ENCODE results near the gene ANK3. TPM values are rescaled to one million over a fixed set of nuclear protein-coding genes. Genes with fewer than 3 reads are reported as not detected.

ANK3 gene
- total RNA-seq, 1 experiment from 2014 or later = 6.7 TPM

DNA sequence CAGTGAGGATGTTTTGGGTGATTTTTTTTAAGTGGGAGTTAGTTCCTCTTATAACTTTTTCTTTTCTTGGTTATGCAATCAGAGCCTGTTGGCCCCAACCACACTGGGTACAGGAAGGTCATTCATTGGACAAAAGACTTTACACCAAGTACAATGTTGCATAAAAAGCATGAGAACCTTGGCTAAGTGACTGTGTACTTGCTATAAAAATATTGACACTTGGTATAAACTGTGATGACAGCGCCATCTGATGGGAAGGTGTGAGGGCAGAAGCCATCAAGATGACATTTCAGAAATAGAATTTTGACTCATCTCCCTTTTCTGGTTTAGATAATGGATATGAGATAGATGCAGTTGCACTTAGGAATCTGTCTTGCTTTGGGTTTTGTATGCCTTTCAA is 357.0 kb downstream of the ANK3 start:
- DNase-seq (ENCODE audit: unreplicated experiment) = peak; percentile 77
- intact Hi-C loops (cut with micrococcal nuclease) = loop anchor here (1.0 to 10.0 kb wide), 5 partner anchors 126 to 798 kb away; partner anchors contain the start of gene CCDC6
- no TSS peak for BruUV-seq (replicated peaks)
- no peaks in the 10 kb centered on the region for H3K27me3 Mint-ChIP-seq (ENCODE audit: insufficient read depth, unreplicated experiment)
- no peaks in the 10 kb centered on the region for H3K36me3 Mint-ChIP-seq (ENCODE audit: insufficient read depth, unreplicated experiment)
- H3K9me3 Mint-ChIP-seq (ENCODE audit: unreplicated experiment) = no peaks in the 10 kb centered on the region
- ChIA-PET CTCF (interaction anchor here (0.6 to 1.3 kb wide), 5 partner anchors 160 to 1784 kb away, joined by 3 to 5 read pairs (median 4); no protein-coding TSS in a partner anchor), POLR2A (no interaction called here)
- no peak overlapping the region for H3K27ac Mint-ChIP-seq (ENCODE audit: low read depth, unreplicated experiment)
- no peaks in the 10 kb centered on the region for H3K4me1 Mint-ChIP-seq (ENCODE audit: insufficient read depth, unreplicated experiment)
- no peak overlapping the region for H3K4me3 Mint-ChIP-seq (ENCODE audit: unreplicated experiment)
- peak; percentile 58 for TF ChIP-seq CTCF (IDR thresholded peaks at IDR 0.05; ENCODE audit: unreplicated experiment)

DNA sequence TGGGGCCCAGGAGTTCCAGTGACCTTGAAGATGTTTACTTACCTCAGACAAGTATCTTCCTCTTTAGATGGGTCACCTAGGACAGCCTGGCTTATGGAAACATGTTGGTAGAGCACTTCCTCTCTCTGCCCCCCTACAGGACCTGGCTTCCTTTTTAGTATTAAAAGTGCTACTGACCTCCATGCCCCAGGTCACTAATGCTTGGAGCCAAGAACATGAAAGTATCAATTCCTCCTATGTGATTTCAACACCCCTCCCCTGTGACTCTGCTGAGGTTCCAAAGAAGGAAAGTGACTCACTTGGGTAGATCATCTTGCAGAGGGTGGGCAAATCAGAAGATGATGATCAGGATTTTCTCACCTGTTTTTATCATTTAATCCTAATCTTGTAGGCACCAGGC is 358.0 kb downstream of the ANK3 start:
- no TSS peak for BruUV-seq (replicated peaks)
- peak; percentile 27 for DNase-seq (ENCODE audit: unreplicated experiment)
- H3K27me3 Mint-ChIP-seq (ENCODE audit: insufficient read depth, unreplicated experiment) = no peaks in the 10 kb centered on the region
- H3K27ac Mint-ChIP-seq (ENCODE audit: low read depth, unreplicated experiment) = no peak overlapping the region
- no peaks in the 10 kb centered on the region for H3K36me3 Mint-ChIP-seq (ENCODE audit: insufficient read depth, unreplicated experiment)
- intact Hi-C loops (cut with micrococcal nuclease) = loop anchor here (1.0 to 10.0 kb wide), 5 partner anchors 125 to 797 kb away; partner anchors contain the start of gene CCDC6
- no peaks in the 10 kb centered on the region for H3K9me3 Mint-ChIP-seq (ENCODE audit: unreplicated experiment)
- POLR2A ChIA-PET = interaction anchor here (1.0 to 1.7 kb wide), 2 partner anchors 37 to 126 kb away, joined by 4 read pairs; no protein-coding TSS in a partner anchor
- no peaks in the 10 kb centered on the region for H3K4me1 Mint-ChIP-seq (ENCODE audit: insufficient read depth, unreplicated experiment)
- no peak overlapping the region for H3K4me3 Mint-ChIP-seq (ENCODE audit: unreplicated experiment)
- TF ChIP-seq CTCF (IDR thresholded peaks at IDR 0.05; ENCODE audit: unreplicated experiment) = no peak
- CTCF ChIA-PET = interaction anchor here (0.6 to 2.5 kb wide), 9 partner anchors 12 to 1587 kb away, joined by 3 to 20 read pairs (median 5); partner anchors contain the start of gene CCDC6

- POLR2A ChIA-PET = interaction anchor here (1.0 to 1.7 kb wide), 2 partner anchors 37 to 126 kb away, joined by 4 read pairs; no protein-coding TSS in a partner anchor
- intact Hi-C loops (cut with micrococcal nuclease) = loop anchor here (10.0 kb wide), 1 partner anchor 796 kb away; no protein-coding TSS in a partner anchor
- H3K4me1 Mint-ChIP-seq (ENCODE audit: insufficient read depth, unreplicated experiment) = no peaks in the 10 kb centered on the region
Observed at GRCh38 chr10:60031183-60031582, 358.5 kb downstream of the ANK3 start.

DNA sequence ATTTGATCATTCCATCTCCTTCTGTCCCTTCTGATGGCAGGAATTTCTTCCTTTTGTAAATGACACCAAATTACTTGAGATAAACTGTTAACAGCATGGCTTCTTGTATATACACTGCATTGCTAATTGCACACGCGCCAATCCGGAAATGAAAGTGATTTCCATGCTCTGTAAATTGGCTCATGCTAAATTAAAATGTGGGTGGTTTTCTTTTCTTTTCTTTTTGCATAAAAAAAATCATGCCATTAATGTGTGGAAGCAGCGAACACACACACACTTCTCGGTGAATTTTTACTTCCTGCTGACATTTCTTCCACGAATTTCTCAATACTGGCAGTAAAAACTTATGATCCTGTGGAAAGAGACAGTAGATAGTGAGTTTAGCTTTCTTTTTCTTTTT is 360.2 kb downstream of the ANK3 start:
- Mint-ChIP-seq H3K4me3 (ENCODE audit: unreplicated experiment) (no peak overlapping the region), H3K27me3 (ENCODE audit: insufficient read depth, unreplicated experiment) (no peaks in the 10 kb centered on the region), H3K9me3 (ENCODE audit: unreplicated experiment) (no peaks in the 10 kb centered on the region), H3K36me3 (ENCODE audit: insufficient read depth, unreplicated experiment) (no peaks in the 10 kb centered on the region), H3K27ac (ENCODE audit: low read depth, unreplicated experiment) (no peak overlapping the region), H3K4me1 (ENCODE audit: insufficient read depth, unreplicated experiment) (no peaks in the 10 kb centered on the region)
- no peak for TF ChIP-seq CTCF (IDR thresholded peaks at IDR 0.05; ENCODE audit: unreplicated experiment)
- no TSS peak for BruUV-seq (replicated peaks)
- ChIA-PET CTCF (interaction anchor here (0.6 to 2.2 kb wide), 5 partner anchors 159 to 403 kb away, joined by 3 to 20 read pairs (median 5); no protein-coding TSS in a partner anchor), POLR2A (no interaction called here)
- intact Hi-C loops (cut with micrococcal nuclease) = no loop called here
- no peak for DNase-seq (ENCODE audit: unreplicated experiment)

More at GRCh38 chr10:60031183-60031582, 358.5 kb downstream of the ANK3 start:
- H3K9me3 Mint-ChIP-seq (ENCODE audit: unreplicated experiment) = no peaks in the 10 kb centered on the region
- H3K4me3 Mint-ChIP-seq (ENCODE audit: unreplicated experiment) = no peak overlapping the region
- no TSS peak for BruUV-seq (replicated peaks)
- no peak for DNase-seq (ENCODE audit: unreplicated experiment)
- H3K27me3 Mint-ChIP-seq (ENCODE audit: insufficient read depth, unreplicated experiment) = no peaks in the 10 kb centered on the region
- CTCF ChIA-PET = interaction anchor here (0.5 to 2.5 kb wide), 10 partner anchors 11 to 409 kb away, joined by 3 to 20 read pairs (median 6); partner anchors contain the start of gene CCDC6
- H3K36me3 Mint-ChIP-seq (ENCODE audit: insufficient read depth, unreplicated experiment) = no peaks in the 10 kb centered on the region
- no peak for TF ChIP-seq CTCF (IDR thresholded peaks at IDR 0.05; ENCODE audit: unreplicated experiment)
- no peak overlapping the region for H3K27ac Mint-ChIP-seq (ENCODE audit: low read depth, unreplicated experiment)

Data from MCF 10A (cell line).